ENCODE data around the gene NCK2.

GRCh38 chr2:105803773-105804172, 59.1 kb downstream of the NCK2 start:
- TF ChIP-seq POLR2AphosphoS5 (IDR thresholded peaks at IDR 0.05; ENCODE audit: low read depth, low read length) (no peak), CTCF (IDR thresholded peaks at IDR 0.05 in 2 of 3, conservative IDR thresholded peaks at IDR 0.05 in 1 of 3; ENCODE audit: borderline replicate concordance in 1 of 3, insufficient read depth in 1 of 3, low read depth in 2 of 3, low read length in 2 of 3) (no peak), REST (IDR thresholded peaks at IDR 0.05; ENCODE audit: low read depth) (no peak), JUND (IDR thresholded peaks at IDR 0.05) (no peak), EZH2 (IDR thresholded peaks at IDR 0.05) (no peak)
